Measurements from ENCODE around the gene GOLT1B.
A peak's percentile ranks its signal among the peaks of the same experiment; 100 is the strongest.
"Not testable (repeated sequence)": the region's sequence is repeated elsewhere in the genome, so short reads cannot be mapped to it uniquely, and the experiment has no call there.

The GOLT1B gene, protein sequence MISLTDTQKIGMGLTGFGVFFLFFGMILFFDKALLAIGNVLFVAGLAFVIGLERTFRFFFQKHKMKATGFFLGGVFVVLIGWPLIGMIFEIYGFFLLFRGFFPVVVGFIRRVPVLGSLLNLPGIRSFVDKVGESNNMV

DNA sequence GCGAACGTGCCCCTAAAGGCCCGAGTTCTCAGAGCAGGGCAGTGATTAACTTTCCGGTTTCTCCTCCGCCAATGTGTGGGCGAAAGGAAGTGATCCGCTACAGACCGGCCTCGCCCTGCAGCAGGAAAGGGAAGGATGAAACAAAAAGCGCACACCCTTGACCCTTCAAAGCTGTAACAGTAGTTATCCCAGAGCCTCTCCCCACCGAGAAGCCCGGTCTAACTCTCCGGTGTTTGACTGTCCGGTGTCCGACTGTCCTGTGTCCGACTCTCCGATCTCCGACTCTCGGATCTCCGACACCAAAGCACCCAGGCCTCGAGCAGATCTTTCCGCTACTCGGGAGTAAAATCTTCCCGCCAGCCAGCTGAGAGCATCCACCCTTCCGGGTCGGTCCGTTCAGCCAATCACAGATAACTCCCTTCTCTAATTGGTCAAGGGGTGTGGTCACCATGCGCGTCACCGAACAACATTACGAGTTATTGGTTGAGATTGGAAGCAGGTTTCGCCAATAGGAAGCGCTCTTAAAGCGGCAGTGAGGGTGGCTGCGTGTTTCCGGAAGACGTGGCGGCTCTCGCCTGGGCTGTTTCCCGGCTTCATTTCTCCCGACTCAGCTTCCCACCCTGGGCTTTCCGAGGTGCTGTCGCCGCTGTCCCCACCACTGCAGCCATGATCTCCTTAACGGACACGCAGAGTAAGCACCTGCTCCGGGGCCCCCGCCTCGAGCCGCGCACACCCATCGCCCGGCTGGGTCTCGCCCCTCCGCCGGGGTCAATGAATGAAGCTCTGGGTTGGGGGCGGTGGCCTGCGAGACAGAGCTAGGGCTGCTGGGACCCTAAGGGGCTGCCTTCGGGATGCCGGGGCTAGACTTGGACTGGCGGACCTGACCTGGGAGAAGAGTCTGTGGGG is at the start of gene GOLT1B, which contains the start of gene RECQL:
Gene GOLT1B (plus strand): TSS at position 532 of the 906 bp plus-strand sequence. CDS start 135 bp downstream, at position 667.
Gene RECQL (minus strand): TSS at position 378 of the 906 bp plus-strand sequence. CDS start 2,065 bp downstream, outside the sequence.
- peak; percentile 100 for DNase-seq

DNA sequence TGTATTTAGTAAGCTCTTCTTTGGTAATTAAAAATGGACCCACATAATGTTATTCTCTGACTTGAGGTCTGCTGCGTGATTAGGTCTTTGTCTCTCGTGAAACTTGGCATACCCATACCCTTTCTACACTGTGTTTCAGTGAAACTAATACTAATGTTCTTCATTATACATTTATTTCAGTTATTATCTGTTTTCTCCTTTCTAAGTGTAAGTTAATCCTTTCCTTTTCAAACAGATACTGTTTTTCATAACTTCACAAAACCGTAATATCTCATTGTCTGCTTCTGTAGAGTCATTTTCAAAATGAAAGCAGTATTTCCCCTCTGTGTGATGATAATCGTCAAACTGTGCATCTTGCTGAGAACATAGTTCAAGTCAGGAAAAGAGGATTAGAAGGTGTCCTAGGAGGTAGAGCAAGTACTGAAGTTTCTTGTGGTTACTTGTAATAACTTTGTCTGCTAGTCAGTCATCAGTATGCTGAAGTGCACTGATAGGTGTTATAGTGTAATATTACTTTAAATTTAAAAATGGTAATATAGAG is 48.2 kb upstream of the GOLT1B start:
- no peak for DNase-seq

DNA sequence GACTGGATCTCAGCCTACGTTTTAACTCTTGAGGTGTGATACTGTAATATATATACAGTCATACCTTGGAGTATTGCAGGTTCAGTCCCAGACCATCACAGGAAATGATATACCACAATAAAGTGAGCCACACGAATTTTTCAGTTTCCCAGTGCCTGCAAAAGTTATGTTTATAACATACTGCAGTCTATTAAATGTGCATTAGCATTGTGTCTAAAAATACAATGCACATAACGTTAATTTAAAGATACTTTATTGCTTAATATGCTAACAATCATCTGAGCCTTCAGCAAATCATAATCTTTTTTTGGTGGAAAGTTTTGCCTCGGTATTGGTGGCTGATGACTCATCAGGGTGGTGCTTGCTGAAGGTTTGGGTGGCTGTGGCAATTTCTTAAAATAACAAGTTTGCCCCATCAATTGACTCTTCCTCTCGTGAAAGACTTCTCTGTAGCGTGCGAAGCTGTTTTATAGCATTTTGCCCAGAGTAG is 45.3 kb upstream of the GOLT1B start:
- no peak for DNase-seq

DNA sequence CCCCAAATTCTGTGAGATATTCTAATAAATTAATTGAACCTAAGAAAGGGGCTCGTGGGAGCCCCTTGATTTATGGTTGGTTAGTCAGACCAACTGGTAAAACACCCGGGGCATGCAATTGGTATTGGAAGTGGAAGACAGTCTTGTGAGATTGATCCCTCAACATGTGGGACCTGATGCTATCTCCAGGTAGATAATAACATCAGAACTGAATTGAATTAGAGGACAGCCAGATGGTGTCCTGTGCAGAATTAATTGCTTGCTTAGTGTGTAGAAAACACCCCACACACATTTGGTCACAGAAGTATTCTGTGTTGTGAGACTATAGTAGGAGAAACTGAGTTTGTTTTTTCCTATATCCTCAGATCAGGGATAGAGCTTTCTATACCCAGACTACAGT is 42.1 kb upstream of the GOLT1B start:
- no peak for DNase-seq

DNA sequence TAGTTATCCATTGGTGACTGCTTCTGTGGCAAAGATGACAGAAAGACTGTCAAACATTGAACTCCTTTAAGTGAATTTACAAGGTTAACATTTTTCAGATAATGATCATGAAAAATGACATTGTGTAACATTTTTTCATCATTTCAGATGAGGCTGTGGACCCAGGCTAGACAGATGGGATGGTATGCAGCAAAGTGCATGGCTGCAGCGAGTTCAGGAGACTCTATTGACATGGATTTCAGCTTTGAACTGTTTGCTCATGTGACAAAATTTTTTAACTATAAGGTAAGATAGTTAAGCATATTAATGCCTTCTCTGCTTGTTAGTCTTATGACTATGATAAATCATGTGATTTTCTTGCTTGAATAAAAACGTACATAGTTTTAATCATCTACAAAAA is 34.3 kb upstream of the GOLT1B start:
- not testable (repeated sequence) for DNase-seq

DNA sequence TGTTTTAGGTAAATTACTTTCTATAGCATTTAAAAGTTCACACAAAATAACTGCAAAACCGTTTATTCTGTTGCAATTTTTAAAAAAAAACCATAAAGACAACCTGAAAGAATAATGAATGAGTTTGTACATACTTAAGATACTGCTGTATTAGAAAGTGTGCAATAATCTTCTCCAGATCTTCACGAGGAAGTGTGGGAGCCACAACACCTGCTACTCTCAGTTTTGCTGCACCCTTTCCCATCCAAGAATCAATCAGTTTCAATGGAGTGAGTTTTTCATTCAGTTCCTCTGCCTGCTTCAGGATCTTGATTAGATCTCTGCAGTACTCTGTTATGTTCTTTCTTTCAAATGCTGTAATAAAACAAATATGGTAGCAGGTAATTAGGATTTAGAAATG is 30.3 kb upstream of the GOLT1B start:
- no peak for DNase-seq

DNA sequence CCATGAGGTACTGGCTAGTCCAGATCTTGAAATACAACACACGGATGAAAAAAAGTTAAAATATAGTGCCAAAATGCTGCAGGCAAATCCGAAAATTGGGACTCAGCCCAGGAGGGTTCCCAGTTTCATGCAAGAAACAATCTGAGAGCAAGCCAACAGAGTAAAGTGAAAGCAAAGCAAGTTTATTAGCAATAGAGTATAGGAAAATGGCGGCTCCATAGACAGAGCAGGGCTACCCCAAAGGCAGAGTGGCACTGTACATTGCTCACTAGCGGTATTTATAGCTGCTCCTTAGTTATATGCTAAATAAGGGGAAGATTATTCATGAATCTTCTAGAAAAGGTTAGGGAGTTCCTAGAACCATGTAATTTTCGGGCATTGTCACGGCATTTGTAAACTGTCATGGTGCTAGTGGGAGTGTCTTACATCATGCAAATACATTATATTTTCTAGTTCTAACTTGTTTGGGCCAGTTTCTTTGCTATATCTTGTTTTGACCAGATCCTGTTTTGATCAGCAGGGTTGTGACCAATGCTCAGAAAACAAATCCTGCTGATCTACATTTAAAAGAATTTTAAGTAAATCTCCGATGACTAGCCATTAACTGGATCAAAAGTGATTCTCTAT is 29.3 kb upstream of the GOLT1B start:
- no peak for DNase-seq

DNA sequence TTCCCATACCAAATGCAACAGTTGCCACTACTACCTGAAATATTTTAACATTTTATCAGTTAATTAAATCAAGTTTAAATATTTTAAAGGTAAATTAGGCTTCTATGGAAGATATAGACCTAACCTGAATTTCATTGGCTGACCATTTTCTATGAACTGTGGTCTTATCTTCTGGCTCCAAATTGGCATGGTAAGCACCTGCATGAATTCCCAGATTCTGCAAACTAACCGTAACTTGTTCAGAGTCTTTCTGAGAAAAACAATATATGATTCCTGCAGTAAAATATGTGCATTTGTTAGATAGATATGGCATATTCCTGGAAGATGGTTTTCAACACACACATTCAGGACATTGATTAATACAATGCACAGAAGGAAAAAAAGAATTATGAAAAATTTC is 26.0 kb upstream of the GOLT1B start:
- DNase-seq = no peak

DNA sequence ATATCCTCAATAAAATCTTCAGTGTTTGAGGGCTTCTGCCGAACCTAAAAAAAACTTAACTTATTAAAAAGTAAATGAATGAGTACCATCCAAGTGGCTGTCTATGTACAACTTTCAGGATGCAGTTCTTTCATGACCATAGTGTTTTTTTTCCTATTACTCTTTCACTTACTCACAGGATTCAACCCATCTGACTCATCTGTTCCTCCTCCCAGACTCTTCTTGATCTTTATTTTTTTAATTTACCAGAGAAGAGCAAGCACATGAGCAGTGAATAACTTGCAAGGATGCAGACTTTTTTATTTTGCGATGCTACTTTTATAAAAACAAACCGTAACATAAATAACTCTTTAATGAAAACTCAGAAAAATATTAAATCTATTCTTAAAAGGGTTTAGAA is 24.6 kb upstream of the GOLT1B start:
- no peak for DNase-seq

DNA sequence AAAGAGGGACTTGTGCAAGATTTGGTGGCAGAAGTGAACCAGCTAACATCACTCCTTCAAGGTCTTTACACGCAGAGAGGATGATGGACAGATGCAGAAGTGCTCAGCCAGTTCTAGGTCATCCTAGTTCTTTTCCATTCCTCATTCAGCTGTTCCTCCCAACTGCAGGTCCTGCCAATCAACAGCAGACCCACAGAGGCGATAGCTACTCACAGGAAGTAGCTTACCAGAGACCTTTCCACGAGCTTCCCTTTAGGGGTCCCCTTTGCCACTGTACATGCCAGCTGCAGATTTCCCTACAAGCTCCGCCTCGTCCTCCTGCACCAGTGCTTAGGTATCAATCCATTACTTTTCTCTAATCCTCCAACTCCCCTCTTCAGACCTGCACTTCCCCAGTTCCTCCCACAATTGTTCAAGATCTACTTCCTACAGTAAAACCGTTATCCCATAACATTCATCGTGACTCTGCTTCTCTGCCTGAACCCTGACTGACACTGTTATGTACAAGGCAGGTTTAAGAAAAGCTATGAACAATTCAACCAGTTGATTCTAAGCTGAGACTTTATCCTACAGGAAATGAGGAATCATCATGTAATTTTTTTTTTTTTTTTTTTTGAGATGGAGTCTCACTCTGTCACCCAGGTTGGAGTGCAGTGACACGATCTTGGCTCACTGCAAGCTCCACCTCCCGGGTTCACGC is 22.7 kb upstream of the GOLT1B start:
- DNase-seq = no peak

DNA sequence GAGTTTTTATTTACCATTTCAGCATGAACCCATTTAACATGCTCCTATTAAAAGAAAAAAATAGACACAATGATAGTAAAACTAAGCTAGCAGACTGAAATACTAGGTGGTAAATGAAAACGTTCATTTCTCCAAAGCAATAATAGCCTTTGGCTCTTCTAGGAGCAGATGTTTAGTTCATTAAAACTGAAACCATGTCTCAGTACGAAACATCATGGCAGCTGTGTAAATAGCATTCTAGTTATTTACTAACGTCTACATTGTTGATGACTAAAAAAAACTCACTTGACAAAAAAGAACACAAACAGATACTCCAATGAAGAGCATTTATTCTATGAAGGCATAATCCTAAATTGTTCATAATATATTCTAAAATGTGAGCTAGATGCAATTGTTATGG is 18.1 kb upstream of the GOLT1B start:
- peak; percentile 96 for DNase-seq

DNA sequence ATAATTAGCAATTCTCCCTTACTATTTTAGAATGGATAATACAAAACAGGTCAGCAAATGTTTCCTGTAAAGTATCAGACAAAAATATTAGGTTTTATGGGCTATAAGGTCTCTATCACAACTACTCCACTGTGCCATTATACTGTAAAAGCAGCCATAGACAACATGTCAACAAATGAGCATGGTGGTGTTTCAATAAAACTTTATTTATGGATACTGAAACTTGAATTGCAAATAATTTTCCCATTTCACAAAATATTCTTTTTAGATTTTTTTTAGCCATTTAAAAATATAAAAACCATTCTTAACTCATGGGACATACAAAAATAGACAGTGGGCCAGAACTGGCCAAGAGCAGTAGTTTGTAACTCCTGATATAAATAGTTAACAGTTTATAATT is 15.6 kb upstream of the GOLT1B start:
- DNase-seq = no peak

DNA sequence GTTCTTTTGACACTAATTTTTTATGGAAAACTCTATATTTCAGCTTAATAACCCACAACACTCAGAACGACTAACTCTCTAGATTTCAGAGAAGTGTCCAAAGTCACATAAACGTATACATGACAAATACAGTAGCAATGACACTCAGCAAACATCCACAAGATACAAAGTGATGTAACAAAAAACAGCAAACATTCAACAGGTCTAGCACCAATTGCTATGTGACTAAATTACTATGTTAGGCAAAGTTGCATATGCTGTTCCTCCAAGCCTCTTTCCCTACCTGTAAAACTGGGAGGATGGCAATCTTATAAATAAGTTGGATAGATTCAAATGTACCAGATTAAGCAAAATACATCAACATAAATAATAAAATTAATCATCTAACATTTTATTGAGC is 1.8 kb upstream of the GOLT1B start:
- no peak for DNase-seq

DNA sequence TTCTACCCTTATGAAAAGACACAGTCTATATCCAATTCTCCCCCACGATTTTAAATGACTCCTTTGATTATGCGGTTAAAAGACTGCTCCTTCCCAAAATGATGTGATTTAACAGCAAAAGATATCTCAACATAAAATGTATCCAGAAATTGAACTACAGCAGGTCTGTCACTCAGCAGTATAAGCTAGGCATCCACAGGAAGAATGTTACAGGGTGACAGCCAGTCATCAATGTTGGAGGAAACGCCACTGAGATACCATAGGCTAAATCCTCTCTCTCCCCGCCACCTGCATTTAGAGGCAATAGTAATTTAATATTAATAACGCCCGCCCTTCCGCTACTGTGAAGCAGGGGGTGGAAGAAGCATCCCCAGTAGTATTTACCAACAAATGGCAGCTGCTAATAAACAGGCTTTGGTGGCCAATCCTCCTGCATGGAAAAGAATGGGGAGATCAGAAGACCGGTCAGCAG is 767 bp upstream of the GOLT1B start:
- DNase-seq = no peak

DNA sequence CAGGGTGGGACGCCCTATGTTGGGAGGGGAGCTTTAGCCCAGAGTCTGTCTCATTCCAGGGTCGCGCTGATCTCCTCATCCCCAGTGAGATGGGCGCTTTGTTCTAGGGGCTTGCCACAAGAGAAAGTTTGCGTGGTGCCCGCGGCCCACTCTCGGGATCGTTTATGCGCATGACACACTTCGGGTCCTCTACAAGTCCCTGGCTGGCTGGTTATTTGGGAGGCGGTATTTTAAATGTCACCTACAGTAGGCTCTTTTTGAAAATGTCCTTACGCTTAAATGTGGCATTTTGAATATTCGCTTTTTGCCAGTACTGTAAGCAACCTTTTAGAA is 541 bp downstream of the GOLT1B start:
- DNase-seq = peak; percentile 67

DNA sequence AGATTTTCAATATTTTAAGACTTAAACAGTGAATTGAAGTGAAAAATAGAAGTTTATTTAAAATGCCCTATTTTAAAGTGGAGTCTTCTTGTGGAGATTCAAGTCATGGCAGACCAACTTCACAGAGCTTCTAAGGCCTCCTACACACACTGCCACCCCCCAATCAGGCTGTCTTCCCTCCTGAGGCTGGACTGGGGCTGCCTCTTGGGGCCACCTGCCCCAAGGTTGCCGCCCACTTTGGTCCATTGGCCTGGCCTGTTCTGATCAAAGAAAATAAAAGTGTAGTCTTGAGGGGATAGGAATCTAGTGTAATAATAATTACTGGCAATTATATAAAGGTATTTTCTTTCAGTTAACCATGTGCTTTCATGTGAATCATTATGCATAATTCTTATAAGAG is 1.3 kb downstream of the GOLT1B start:
- no peak for DNase-seq

DNA sequence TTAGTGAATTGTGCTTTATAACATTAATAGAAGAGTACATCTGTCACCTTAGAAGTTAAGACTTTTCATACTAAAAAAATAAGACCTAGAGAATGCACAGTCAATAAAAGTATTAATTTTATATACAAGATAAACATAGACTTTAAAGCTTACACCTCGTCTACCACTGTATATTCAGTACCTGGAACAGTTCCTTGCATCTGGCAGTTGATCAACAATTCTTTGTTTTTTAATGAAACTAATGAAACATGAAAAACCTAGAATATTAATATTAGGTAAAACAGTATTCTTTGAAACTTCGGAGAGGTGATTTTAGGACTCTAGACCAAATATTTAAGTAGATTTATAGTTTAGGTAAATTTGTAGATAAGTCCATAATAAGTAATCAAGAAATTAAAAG is 4.3 kb downstream of the GOLT1B start:
- DNase-seq = no peak

DNA sequence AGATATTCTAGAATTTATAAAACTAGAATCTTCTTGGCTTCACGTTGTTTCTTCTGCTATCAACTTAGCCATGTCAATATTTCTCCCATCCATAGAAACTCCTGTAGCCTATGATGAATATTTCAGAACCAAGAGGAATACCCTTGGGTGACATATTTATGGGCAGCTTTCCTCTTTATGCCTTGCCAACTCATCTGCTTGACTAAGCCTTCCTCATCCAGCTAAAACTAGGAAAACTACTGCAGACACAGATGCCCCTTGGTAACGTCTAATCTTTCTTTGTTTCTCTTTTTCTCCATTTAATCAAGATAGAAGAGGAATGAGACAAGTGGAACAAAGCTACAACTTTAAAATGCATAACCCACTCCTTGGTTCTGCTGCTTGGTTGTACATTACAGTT is 6.3 kb downstream of the GOLT1B start:
- DNase-seq = no peak

DNA sequence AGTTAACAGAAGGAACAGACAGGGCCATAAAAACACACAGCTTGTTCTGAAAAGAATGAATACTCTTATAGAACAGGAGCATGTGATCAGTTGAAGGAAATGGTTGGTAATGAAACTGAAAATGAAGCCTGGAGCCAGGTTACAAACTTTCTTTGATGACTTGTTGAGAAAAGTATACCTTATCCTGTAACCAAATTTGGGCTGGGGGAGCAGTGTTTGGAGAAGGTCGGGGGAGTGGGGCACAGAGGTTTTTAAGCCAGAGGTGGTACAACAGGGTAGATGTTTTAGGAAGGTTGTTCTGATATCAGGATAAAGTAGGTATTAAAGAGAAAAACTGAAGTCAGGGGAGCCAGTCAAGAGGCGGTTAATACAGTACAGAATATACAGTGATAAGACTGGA is 8.2 kb downstream of the GOLT1B start:
- DNase-seq = no peak

DNA sequence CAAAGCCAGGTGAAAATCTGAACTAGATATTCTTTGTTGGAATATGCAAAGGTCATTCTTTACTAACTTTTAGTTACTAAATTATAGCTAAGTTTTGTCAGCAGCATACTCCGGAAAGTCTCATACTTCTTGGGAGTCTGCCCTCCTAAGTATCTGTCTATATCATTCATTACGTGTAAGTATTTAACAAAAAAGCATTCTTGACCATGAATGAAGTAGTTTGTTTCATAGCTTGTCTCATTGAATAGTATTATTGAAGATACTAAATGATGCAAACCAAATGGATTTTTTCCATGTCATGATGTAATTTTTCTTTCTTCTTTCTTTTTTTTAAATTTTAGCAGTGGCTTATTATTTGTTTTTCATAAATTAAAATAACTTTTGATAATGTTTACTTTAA is 14.7 kb downstream of the GOLT1B start:
- DNase-seq = no peak

DNA sequence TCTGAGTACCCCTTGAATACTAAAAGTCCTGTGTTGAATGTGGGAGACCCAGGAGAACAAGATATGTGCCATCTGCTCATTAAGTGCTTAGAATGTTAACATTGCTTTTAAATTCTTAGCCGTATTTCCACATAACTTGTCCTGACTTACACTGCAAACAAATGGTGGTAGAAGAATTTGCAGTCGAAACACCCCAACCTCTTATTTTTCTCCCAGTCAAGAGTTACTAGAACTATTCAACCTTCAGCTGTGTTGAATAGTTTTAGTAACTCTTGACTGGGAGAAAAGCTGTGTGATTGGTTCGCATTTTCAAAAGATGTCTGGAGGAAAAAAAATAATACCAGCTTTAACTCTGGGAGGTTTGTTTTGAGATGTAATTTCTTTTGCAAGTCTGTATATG is 16.9 kb downstream of the GOLT1B start:
- DNase-seq = no peak

DNA sequence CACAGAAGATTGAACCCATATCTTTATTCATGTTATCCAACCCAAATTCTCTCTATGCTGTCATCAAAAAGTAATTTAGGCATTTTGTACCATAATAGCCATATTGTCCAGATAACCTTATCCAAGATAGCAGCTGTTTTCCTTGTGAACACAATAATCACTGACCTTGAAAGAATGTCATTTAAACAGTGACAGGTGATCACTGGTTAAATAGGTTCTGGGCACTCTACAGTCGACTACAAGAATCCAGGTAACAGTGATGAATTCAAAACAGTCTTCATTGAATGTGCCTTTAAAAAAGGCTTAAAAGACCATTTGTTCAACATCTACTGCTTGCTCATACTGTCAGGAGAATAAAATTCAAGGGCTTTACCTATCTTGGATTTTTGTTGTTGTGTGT is 20.0 kb downstream of the GOLT1B start:
- DNase-seq = peak; percentile 50

DNA sequence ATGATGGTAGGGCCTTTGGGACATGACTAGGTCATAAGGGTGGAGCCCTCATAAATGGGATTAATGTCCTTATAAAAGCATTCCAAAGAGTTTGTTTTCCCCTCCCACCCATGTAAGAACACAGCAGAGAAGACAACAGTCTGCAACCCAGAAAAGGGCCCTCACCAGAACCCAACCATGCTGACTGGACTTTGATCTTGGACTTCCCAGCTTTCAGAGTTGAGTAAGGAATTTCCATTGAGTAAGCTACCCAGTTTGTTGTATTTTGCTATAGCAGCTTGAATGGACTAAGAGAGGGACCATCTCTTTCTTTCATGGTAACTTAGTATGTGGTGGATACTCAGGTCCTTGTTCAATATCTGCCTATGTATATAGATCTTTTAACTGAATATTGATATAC is 21.6 kb downstream of the GOLT1B start:
- DNase-seq = no peak
